ENCODE results near the gene OR6B3. TPM values are rescaled to one million over a fixed set of nuclear protein-coding genes. Genes with fewer than 3 reads are reported as not detected.
"Not testable (repeated sequence)": the region's sequence is repeated elsewhere in the genome, so short reads cannot be mapped to it uniquely, and the experiment has no call there.

The OR6B3 gene
- total RNA-seq, 1 donor from 2014 or later: not detected

DNA sequence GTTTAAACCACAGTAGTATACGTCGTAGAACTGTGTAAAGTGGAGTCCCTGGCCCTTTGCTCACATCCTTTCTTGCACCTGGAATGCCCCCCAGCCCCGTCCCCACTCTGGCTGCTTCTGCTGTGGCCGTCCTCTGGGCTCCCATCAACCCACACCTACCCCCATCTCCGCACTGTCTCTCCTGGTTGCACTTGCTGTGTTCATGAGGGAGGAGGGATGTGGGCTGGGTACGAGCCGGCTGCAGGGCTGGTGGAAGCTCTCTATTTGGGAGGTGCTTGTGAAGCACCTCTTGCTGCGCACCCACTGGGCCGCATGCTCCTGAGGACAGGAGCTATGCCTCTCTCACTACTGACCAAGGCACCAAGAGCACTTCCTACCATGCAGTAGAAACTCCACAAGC lies 5.1 kb downstream of the OR6B3 start:
- TF ChIP-seq, protein P1, sequence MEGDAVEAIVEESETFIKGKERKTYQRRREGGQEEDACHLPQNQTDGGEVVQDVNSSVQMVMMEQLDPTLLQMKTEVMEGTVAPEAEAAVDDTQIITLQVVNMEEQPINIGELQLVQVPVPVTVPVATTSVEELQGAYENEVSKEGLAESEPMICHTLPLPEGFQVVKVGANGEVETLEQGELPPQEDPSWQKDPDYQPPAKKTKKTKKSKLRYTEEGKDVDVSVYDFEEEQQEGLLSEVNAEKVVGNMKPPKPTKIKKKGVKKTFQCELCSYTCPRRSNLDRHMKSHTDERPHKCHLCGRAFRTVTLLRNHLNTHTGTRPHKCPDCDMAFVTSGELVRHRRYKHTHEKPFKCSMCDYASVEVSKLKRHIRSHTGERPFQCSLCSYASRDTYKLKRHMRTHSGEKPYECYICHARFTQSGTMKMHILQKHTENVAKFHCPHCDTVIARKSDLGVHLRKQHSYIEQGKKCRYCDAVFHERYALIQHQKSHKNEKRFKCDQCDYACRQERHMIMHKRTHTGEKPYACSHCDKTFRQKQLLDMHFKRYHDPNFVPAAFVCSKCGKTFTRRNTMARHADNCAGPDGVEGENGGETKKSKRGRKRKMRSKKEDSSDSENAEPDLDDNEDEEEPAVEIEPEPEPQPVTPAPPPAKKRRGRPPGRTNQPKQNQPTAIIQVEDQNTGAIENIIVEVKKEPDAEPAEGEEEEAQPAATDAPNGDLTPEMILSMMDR (IDR thresholded peaks at IDR 0.05; ENCODE audit: unreplicated experiment): no peak
- Mint-ChIP-seq H3K36me3 (ENCODE audit: low read depth, unreplicated experiment) (no peaks in the 10 kb centered on the region), H3K4me1 (ENCODE audit: unreplicated experiment) (no peaks in the 10 kb centered on the region), H3K27ac (ENCODE audit: unreplicated experiment) (no peak overlapping the region), H3K4me3 (ENCODE audit: unreplicated experiment) (no peak overlapping the region), H3K27me3 (ENCODE audit: unreplicated experiment) (peaks cover 3% of the 10 kb centered on the region), H3K9me3 (ENCODE audit: unreplicated experiment) (no peaks in the 10 kb centered on the region)
- no peak for DNase-seq (ENCODE audit: low spot score)

DNA sequence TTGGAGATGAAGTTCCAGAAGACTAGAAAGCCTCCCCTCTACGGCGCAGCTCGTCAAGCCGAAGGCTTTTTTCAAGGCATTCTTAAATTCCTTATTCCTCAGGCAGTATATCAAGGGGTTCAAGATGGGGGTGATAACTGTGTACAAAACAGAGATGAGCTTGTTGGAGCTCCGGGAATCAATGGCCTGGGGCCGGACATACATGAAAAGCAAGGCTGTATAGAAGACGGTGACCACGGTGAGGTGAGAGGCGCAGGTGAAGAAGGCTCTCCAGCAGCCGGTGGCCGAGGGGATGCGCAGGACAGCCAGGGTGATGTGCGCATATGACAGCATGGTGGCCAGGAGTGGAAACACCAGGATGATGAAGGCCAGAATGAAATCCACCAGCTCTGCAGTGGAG lies 8.2 kb downstream of the OR6B3 start:
- Mint-ChIP-seq H3K27me3 (ENCODE audit: unreplicated experiment) (peaks cover 3% of the 10 kb centered on the region), H3K36me3 (ENCODE audit: low read depth, unreplicated experiment) (no peaks in the 10 kb centered on the region), H3K9me3 (ENCODE audit: unreplicated experiment) (no peaks in the 10 kb centered on the region), H3K4me1 (ENCODE audit: unreplicated experiment) (no peaks in the 10 kb centered on the region), H3K27ac (ENCODE audit: unreplicated experiment) (no peak overlapping the region), H3K4me3 (ENCODE audit: unreplicated experiment) (peak overlapping the region; percentile 17)
- DNase-seq (ENCODE audit: low spot score): no peak
- TF ChIP-seq, protein P1 (IDR thresholded peaks at IDR 0.05; ENCODE audit: unreplicated experiment): no peak

DNA sequence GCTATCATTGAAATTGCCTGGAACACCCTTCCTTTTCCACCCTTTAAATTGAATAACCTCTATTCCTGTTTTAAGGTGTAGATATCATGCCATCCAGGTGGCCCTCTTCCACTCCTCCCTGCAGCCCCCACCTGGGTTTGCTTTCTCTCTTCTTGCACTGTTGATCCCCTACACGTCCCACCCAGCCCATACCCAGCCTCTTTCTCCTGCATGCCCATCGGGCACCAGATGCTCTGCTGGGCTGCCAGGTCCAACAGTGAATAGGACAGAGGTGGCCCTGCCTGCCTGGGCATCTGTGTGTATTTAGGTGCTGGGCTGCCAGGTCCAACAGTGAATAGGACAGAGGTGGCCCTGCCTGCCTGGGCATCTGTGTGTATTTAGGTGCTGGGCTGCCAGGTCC lies 9.2 kb downstream of the OR6B3 start:
- H3K27ac Mint-ChIP-seq (ENCODE audit: unreplicated experiment); H3K27me3 Mint-ChIP-seq (ENCODE audit: unreplicated experiment); DNase-seq (ENCODE audit: low spot score); H3K4me3 Mint-ChIP-seq (ENCODE audit: unreplicated experiment); H3K36me3 Mint-ChIP-seq (ENCODE audit: low read depth, unreplicated experiment); H3K4me1 Mint-ChIP-seq (ENCODE audit: unreplicated experiment); H3K9me3 Mint-ChIP-seq (ENCODE audit: unreplicated experiment): not testable (repeated sequence)

DNA sequence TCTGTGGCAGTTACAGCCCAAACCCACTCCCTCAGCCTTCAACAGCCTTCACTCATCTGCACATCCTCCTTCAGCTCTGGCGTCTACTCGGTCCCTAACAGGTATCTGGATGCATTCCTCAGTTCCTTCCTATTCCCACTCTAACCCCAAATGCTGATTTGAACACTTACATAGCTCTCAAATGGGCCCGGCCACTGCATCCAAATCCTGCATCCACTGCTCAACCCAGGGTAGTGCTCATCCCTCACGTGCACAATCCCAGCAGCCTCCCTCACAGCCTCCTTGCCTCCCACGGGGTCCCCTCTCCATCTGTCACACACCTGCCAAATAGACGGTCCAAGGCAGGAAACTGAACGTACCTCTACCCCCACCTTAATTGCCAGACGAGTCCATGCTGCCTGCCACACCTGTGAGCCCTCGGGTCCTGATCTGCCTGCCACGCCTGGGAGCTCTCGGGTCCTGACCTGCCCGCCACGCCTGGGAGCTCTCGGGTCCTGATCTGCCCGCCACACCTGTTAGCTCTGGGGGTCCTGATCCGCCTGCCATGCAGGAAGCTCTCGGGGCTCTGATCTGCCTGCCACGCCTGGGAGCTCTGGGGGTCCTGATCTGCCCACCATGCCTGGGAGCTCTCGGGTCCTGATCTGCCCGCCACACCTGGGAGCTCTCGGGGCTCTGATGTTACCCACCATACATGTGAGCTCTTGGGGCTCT lies 9.9 kb downstream of the OR6B3 start:
- TF ChIP-seq, protein P1 (IDR thresholded peaks at IDR 0.05; ENCODE audit: unreplicated experiment): no peak
- no peak overlapping the region for H3K27ac Mint-ChIP-seq (ENCODE audit: unreplicated experiment)
- no peaks in the 10 kb centered on the region for H3K4me1 Mint-ChIP-seq (ENCODE audit: unreplicated experiment)
- no peak for DNase-seq (ENCODE audit: low spot score)
- H3K9me3 Mint-ChIP-seq (ENCODE audit: unreplicated experiment): no peaks in the 10 kb centered on the region
- H3K27me3 Mint-ChIP-seq (ENCODE audit: unreplicated experiment): peaks cover 3% of the 10 kb centered on the region
- H3K36me3 Mint-ChIP-seq (ENCODE audit: low read depth, unreplicated experiment): no peaks in the 10 kb centered on the region
- no peak overlapping the region for H3K4me3 Mint-ChIP-seq (ENCODE audit: unreplicated experiment)

DNA sequence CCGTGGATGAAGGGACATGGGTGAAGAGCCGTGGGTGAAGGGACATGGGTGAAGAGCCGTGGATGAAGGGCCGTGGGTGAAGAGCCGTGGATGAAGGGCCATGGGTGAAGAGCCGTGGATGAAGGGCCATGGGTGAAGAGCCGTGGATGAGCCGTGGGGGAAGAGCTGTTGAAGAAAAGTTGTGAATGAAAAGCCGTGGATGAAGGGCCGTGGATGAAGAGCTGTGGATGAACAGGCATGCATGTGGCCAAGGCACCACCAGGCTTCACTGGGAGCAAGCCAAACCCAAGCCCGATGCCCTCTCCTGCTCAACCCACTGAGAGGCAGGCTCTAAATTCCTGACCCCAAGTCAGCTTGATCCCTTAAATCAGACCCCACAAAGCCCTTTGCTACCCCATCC lies 10.6 kb downstream of the OR6B3 start:
- Mint-ChIP-seq H3K4me3 (ENCODE audit: unreplicated experiment) (no peak overlapping the region), H3K36me3 (ENCODE audit: low read depth, unreplicated experiment) (no peaks in the 10 kb centered on the region), H3K4me1 (ENCODE audit: unreplicated experiment) (no peaks in the 10 kb centered on the region), H3K9me3 (ENCODE audit: unreplicated experiment) (no peaks in the 10 kb centered on the region), H3K27ac (ENCODE audit: unreplicated experiment) (no peak overlapping the region), H3K27me3 (ENCODE audit: unreplicated experiment) (peaks cover 3% of the 10 kb centered on the region)
- DNase-seq (ENCODE audit: low spot score): no peak
- TF ChIP-seq, protein P1 (IDR thresholded peaks at IDR 0.05; ENCODE audit: unreplicated experiment): no peak
